HepG2 (cell line): ENCODE measurements around the gene ATP5F1E. TPM values are rescaled to one million over a fixed set of nuclear protein-coding genes. Genes with fewer than 3 reads are reported as not detected.

ENCODE experiments used
- GATA4 ChIP-seq: sonication (generic); IDR thresholded peaks from 2 replicates; pipeline ENCODE4 v1.6.1; 2016; ENCODE audit warnings: antibody characterized with exemption, low read depth, borderline replicate concordance
- MXD4 ChIP-seq: IDR thresholded peaks from 2 replicates; pipeline ENCODE4 v1.6.1; 2016; ENCODE audit warnings: mild to moderate bottlenecking, missing biosample characterization, missing genetic modification reagents
- TBP ChIP-seq: sonication (generic); formaldehyde crosslinking; IDR thresholded peaks from 2 replicates; pipeline ENCODE4 v1.5.0; 2020; ENCODE audit warnings: missing genetic modification reagents
- THAP11 ChIP-seq: IDR thresholded peaks from 2 replicates; pipeline ENCODE4 v1.6.1; 2016; ENCODE audit warnings: missing biosample characterization, missing genetic modification reagents
- ZBTB3 ChIP-seq: sonication (generic); formaldehyde crosslinking; IDR thresholded peaks from 2 replicates; pipeline ENCODE4 v1.4.0; 2020; ENCODE audit warnings: low read depth, mild to moderate bottlenecking, moderate library complexity, missing genetic modification reagents, borderline replicate concordance
- ZBTB37 ChIP-seq: sonication (generic); formaldehyde crosslinking; IDR thresholded peaks from 2 replicates; pipeline ENCODE4 v1.4.0; 2020; ENCODE audit warnings: mild to moderate bottlenecking, missing genetic modification reagents
- ZBTB40 ChIP-seq, 2 experiments: fragments of 450-650 bp in 1 of 2; sonication (generic) in 1 of 2; formaldehyde crosslinking in 1 of 2; IDR thresholded peaks; 2 replicates each; pipeline versions ENCODE4 v1.6.1 to v1.8.0; 2016 to 2022; ENCODE audit warnings: antibody characterized with exemption in 1 of 2, mild to moderate bottlenecking in 1 of 2, missing genetic modification reagents in 1 of 2
- ZNF609 ChIP-seq: sonication (generic); formaldehyde crosslinking; IDR thresholded peaks from 2 replicates; pipeline ENCODE4 v1.4.0; 2020; ENCODE audit warnings: mild to moderate bottlenecking, missing genetic modification reagents, borderline replicate concordance
- ZNF674 ChIP-seq: sonication (generic); formaldehyde crosslinking; IDR thresholded peaks from 2 replicates; pipeline ENCODE4 v1.5.0; 2020; ENCODE audit warnings: low read depth, mild to moderate bottlenecking, missing genetic modification reagents
- ZNF878 ChIP-seq: sonication (generic); formaldehyde crosslinking; IDR thresholded peaks from 2 replicates; pipeline ENCODE4 v1.8.1; 2023; ENCODE audit warnings: mild to moderate bottlenecking, missing genetic modification reagents, moderate library complexity
- ZNF883 ChIP-seq: sonication (generic); formaldehyde crosslinking; IDR thresholded peaks from 2 replicates; pipeline ENCODE4 v1.5.1; 2020; ENCODE audit warnings: mild to moderate bottlenecking, missing genetic modification reagents; ENCODE audit errors: not compliant biosample characterization
- polyA plus RNA-seq, 8 experiments: library from polyadenylated mRNA; depleted of rRNA in 3 of 8; stranded (reverse) in 7 of 8; unstranded in 1 of 8; fragments of >200 nt; fragmentation: Illumina TruSeq in 4 of 8; extraction: Trizol in 4 of 8; gene quantifications; 2 replicates each; pipeline versions ENCODE4 v1.2.1 to v1.2.3, GENCODE V29; 2011 to 2016; ENCODE audit warnings: low read depth in 4 of 8, missing spikeins in 1 of 8, mixed read lengths in 1 of 8; ENCODE audit not compliant: insufficient read depth in 1 of 8
- total RNA-seq, 5 experiments: library from RNA; depleted of rRNA; stranded (reverse); fragments of >200 nt; fragmentation: Illumina TruSeq; extraction: Trizol; gene quantifications; 2 replicates each; pipeline ENCODE4 v1.2.3, GENCODE V29; 2016; ENCODE audit warnings: low read depth in 1 of 5

Gene ATP5F1E
- total and polyA plus RNA-seq, 2 of the 13 experiments (the other 11 are each of a cell fraction or from before 2014, with no cell fraction given): 121 to 134 TPM

- TF ChIP-seq ZBTB40 (IDR thresholded peaks at IDR 0.05) (no peak), ZBTB40 (CRISPR knock-in tag; IDR thresholded peaks at IDR 0.05) (peak; percentile 42; the same call in 1 of the 2 replicates), ZNF883 (CRISPR knock-in tag) (peak; percentile 75), ZNF674 (no peak), ZNF609 (peak; percentile 74; the same call in 1 of the 2 replicates), ZBTB37 (CRISPR knock-in tag) (peak; percentile 78), ZBTB3 (CRISPR knock-in tag) (peak; percentile 39; the same call in 1 of the 2 replicates), ZNF878 (CRISPR knock-in tag) (no peak), GATA4 (peak; percentile 66), TBP (0 out of 2 replicates have a peak, but pooled peaks have one; percentile 42), MXD4 (CRISPR knock-in tag) (no peak; the same call in 1 of the 2 replicates), THAP11 (CRISPR knock-in tag) (peak; percentile 58)
Observed at GRCh38 chr20:58980711-58981627, 51.2 kb downstream of the ATP5F1E start, which contains the start of gene NELFCD (continued).
